Posterior vena cava (tissue), 2 donors: ENCODE results near the gene CCDC30. TPM values are rescaled to one million over a fixed set of nuclear protein-coding genes. Genes with fewer than 3 reads are reported as not detected.
"Not testable (repeated sequence)": the region's sequence is repeated elsewhere in the genome, so short reads cannot be mapped to it uniquely, and the experiment has no call there.

Source experiments
- DNase-seq: peaks from one replicate; pipeline ENCODE4 v3.0.0-alpha.2; 2020; ENCODE audit warnings: low spot score
- intact Hi-C, 2 donors: fragments of 100-400 bp; cut with DNase I; formaldehyde crosslinking; loops; one replicate each; pipeline versions ENCODE4 v1.14.1 to v1.14.2; 2022 to 2023
- total RNA-seq, 2 donors: library from RNA; stranded (reverse); fragmentation: NEBNext Ultra II Directional; extraction: Animal tissue kit (Norgen Biotek cat#: 25700); gene quantifications; one replicate each; pipeline ENCODE4 v1.2.1, GENCODE V29; 2021
- donor health status: DM: yes; HTN: yes; CAD: no.
- donor health status: DM: yes; HTN: yes; CAD: no.

The CCDC30 gene
- total RNA-seq, 2 donors from 2014 or later: 4.3 to 4.6 TPM

DNA sequence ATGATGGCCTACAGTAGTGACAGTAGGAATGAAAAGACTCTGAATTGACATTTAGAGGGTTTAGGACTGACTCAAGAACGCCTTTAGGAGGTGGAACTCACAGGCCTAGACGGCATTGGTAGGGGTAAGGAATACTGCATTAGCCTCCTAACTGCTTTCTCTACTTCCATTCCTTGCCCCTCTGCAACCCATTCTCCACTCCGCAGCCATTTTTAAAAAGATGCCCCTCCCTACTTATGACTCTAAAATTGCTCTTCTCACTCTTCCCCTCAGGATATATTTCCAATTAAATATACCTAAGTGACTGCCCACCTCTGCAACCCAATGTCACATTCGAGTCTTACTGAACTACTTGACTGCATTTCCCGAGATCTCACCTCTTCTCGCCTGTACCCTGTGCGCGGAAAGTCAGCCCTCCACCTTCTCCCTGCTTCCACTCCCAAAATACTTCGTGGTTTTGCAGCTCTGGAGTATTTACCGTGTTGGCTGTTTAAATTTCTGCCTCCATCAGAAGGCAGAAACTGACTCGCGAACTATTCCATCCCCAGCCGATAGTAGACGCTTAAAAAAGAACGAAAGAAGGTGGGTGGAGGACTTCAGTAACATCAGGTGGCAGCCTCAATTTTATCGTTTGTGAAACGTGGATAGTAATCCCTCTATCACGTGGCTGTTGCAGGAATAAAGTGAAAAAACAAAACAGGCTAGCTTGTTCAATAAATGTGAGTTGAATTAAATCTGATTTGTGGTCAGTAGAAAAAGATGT is 218.0 kb downstream of the CCDC30 start:
- no peak for DNase-seq
- intact Hi-C loops: no loop called here

DNA sequence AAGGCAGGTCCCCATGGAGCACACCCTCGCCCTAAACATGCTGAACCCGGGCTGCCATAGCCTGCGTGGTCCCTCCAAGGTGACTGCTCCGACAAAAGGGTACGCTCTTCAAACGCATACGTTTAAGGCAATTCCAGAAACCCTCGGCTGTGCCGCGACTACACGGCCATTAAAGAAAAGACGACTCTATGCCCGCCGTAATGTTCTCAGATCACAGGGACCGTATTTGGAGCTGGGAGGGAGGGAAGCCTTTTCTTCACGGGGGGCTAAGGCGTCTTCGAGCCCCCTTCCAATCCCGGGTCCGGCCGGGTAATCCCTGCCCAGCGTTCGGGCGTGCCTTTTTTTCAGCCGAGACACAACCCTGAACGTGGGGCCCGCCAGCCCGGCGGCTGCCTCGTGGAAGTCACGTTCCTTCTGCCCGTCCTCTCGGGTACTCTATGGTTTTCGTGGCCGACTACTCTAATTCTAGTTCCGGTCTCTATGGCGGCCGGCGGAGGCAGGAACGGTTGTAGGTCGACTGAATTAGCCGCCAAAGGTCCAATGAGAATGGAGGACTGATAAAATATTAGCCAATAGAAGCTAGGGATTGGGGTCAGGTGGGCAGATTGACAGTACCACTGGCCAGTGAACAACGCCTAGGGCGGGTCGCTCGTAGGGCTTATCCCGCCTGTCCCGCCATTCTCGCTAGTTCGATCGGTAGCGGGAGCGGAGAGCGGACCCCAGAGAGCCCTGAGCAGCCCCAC is 218.8 kb downstream of the CCDC30 start, which contains the start of gene YBX1:
TSS of gene YBX1 (plus strand) at position 678 of the 743 bp plus-strand sequence. CDS start 148 bp downstream, outside the sequence.
- DNase-seq: peak; percentile 98
- intact Hi-C loops: no loop called here

DNA sequence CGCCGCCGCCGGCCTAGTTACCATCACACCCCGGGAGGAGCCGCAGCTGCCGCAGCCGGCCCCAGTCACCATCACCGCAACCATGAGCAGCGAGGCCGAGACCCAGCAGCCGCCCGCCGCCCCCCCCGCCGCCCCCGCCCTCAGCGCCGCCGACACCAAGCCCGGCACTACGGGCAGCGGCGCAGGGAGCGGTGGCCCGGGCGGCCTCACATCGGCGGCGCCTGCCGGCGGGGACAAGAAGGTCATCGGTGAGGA is 219.3 kb downstream of the CCDC30 start:
- DNase-seq, intact Hi-C loops: not testable (repeated sequence)

DNA sequence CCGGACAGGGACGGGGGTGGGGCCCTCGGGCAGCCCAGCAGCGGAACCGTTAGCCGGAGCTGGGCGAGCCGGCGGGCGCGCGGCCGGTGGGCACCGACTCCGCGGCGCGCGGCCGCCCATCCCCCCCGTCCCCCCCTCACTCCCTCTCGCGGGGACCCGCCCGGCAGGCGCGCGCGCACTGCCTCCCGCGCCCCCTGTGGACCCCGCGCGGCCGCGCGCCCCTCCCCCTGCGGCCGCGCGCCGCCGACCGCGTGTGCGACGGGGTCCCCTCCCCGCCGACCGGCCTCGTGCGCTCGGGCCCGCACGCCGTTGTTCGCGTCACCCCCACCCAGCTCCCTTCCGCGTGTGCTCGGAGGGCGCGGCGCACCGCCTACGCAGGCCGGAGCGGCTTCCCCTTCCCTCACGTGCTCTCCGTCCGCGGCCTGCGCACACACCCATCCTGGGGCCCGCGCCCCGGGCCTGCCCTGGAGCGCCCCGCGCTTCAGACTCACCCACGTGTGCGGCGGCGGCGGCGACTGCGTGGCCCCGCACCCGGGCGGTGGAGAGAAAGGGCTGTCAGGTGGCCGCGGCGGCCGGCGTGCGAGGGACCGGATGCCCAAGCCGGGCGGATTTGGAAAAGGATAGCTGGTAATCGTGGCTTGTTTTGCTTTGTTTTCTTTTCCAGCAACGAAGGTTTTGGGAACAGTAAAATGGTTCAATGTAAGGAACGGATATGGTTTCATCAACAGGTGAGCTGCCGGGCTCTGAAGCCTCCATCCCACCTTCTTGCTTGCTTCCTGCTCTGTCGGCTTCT is 219.8 kb downstream of the CCDC30 start:
- DNase-seq: peak; percentile 94
- intact Hi-C loops: no loop called here

DNA sequence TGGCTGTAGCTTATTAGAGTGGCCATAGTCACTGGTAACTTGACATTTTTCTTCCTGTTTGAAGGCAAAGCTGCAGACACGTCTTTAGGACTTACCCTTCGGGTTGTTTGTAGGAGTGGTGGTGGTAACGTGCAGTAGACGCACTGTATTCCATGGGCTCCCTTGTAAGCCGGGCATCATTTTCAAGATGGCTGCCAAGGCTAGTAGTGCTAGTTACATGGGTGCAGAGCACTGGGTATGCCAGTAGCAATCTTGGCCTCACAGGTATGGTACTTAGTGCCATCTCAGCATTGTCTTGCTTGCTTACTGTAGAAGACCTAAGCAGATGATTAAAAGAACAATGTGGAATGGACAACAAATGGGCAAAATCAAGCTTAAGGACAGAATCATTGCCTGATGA is 221.1 kb downstream of the CCDC30 start:
- intact Hi-C loops: no loop called here
- no peak for DNase-seq

DNA sequence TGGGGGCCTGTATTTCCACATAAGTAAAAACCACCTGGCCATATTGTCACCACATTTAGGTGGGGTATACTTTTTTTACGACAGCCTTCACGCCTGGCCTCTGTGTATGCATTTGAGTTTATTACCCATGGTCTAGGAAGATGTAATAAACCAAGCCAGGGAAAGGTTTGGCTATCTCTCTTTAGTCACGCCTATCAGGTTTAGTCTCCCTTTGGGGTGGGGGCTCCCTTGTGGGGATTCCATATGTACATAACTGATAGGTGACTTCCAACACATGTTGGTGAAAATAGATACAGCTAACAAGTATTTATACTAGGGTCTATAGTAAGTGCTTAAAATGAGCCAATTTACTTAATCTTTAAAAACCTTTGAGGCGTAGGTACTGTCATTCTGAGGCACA is 223.3 kb downstream of the CCDC30 start:
- intact Hi-C loops: no loop called here
- DNase-seq: no peak

DNA sequence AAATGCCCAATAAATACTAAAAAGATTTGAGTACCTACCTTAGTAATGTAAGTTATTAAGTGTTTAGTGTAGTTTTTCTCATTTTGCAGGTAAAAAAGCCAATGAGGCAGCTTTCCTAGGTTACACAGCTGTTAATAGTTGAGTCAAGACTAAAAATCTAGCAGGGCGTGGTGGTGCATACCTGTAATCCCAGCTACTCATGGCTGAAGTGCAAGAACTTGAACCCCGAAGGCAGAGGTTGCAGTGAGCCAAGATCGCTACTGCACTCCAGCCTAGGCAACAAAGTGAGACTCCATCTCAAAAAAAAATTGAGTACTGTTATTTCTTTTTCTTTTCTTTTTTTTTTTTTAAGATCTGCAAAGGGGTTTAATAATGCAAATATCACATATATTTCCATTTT is 226.8 kb downstream of the CCDC30 start:
- intact Hi-C loops: no loop called here
- no peak for DNase-seq

DNA sequence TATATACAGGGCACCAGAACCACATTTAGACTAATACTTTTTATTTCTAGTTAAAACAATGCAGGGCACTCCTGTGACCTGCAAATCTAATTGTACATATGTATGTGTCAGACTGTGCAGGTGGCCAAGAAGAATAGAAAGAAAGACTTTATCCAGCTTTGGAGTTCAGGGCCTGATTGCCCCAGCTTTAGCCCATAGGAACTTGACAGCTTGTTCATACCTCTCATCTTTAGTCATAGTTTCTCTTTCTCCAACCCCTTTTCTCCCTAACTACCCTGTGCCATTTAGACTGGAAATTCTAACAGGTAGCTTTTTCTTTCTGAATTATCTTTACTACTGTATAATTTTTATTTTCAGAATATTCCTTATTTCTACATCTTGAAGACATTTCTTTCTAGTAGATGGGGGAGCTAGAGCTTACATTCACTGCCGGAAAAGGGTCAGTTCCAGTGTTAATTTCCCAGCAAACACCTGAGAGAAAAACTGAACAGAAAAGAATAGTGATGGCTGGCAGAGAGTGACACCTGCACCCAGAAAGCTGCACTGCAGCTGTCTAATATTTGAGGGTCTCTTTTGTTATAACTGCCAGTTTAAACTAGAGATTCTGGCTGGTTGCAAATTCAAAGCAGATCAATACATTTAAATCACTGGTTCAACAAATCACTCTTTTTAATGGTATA is 227.5 kb downstream of the CCDC30 start:
- no peak for DNase-seq
- intact Hi-C loops: no loop called here

DNA sequence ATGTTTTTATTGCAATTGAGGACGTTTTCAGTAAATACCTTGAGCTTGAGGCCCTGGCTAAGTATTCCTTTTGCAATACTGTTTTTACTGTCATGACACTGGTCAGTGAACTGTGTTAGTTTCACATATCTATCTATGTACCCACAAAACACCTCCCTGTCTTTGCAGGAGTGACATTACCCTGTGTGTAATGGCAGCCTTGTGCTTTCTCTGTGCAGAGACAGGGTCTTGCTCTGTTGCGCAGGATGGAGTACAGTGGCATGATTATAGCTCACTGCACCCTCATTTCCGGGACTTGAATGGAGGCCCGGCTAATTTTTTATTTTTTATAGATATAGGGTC is 228.0 kb downstream of the CCDC30 start:
- no peak for DNase-seq
- intact Hi-C loops: no loop called here

DNA sequence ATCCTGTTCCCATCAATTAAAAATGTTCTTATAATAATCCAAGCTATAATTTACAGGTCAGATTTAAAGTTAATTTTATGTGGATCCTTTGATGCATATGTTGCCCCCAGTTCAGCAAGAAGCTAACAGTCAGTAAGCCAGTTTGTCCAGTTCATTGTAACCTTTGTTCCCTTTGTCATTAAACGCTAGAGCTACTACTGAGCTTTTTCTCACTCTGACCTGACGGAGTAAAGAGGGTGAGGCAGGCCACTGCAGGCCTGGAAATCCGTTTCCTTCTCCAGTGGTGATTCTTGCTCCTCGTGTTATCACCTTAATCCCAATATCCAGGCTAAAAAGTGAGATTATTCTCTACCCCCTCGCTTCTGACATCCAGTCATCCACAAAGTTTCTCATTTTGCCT is 229.4 kb downstream of the CCDC30 start:
- intact Hi-C loops: no loop called here

DNA sequence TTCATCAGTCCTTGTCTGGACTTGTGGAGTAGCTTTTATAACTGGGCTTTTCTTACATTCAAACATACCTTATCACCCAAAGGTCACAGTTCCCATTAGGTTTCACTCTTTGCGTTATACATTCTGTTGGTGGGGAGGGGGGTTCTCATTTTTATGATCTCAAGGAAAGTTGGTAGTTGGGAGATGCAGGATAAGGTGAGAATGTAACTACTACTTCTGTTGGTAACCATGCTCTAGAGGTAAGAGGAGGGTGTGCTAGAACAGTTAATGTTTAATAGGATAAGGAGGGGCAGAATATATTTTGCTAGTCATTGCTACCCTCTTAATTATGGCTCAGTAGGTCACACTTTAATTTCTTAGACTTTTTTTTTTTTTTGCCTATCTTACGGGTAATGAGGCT is 229.8 kb downstream of the CCDC30 start:
- intact Hi-C loops: no loop called here
- no peak for DNase-seq

More for the DNA sequence above, 229.4 kb downstream of the CCDC30 start:
- no peak for DNase-seq

DNA sequence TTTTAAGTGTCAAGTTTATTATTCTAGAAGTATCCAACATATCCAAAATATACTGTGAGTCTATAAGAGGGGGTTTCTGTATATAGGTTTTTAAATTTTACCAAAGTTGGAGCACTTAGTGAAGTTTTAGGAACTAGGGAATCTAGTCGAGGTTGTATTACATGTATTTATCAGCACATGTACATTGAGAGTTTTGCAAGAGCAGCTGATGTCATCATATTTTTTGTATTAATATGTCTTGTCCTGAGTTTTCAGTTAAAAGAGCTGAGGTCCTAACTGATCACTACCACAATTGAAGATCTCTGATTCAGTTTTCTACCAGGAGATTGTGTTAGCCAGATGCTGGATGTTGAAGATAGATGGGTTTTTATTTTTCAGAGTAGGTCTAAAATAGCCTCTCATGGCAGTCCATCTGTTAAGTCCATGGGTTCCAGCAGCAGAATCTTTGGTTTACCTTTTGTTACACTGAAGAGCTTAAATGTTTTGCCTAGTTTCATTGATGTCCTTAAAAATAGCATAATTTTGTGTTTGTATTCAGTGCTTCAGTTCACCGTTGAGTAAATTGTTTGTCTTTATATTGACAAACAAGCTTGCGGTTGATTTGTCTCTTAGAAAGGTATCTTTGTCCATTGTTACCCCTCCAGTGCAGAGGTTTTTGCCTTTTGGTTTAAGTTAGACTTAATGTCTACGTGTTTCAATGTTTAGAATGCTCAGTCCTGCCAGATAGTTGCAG is 235.2 kb downstream of the CCDC30 start:
- DNase-seq: no peak
- intact Hi-C loops: no loop called here

DNA sequence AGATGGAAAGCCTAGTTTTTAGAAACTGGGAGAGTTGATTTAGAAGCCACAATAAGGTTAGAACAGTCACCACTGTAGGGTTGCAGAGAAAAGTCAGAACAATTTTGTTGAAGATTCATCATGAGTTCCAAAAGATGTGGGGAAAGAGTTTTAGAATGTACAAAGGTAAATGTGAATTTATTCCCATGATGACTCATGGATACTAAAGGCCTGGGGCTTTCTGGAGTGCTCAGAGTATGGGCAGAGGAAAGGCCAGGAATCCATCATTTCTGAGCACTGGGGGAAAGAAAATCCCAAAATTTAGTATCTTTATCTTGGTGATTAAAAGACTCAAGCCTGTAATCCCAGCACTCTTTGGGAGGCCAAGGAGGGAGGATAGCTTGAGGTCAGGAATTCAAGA is 236.9 kb downstream of the CCDC30 start:
- no peak for DNase-seq
- intact Hi-C loops: no loop called here

DNA sequence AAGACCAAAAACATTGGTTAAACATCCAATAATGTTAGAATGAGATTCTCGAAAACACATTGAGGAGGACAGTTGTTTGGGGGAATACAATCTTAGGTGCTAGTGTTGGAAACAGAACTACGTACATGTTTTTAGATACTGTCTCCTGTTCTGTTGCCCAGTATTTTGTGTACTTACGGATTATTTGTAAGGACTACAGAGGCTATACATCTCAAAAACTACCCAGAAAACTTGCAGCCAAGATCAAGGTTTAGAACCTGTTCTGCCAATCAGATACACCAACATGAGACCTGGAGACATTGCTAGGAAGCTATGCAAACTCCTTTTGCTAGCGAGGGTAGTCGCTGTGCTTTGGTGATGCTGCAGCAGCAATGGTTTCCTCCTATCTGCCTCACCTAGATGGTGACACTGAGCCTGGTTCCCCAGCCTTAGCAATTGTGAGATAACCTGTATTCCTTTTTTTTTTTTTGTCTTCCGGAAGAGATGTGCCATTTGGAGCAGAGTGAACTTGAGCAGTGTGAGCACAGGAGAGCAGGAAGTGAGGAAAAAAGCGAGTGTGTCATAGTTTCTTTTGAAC is 240.9 kb downstream of the CCDC30 start:
- intact Hi-C loops: no loop called here
- DNase-seq: no peak

Other genes with a start within 250 kb of the CCDC30 start
- 10 to 100 TPM; 44.3 to 45.4 TPM for gene FOXJ3, start 128.1 kb upstream of the CCDC30 start, total RNA-seq
- gene RIMKLA, start 82.5 kb upstream of the CCDC30 start, total RNA-seq: under 1 TPM; 0.24 to 0.74 TPM
- gene ZMYND12, start 7.3 kb upstream of the CCDC30 start, total RNA-seq: under 1 TPM in 1 of 2 donors, not detected in 1; 0.69 TPM
- 10 to 100 TPM; 47.0 to 55.9 TPM for gene PPCS, start 6.7 kb upstream of the CCDC30 start, total RNA-seq
- gene PPIH, start 195.1 kb downstream of the CCDC30 start, total RNA-seq: 10 to 100 TPM; 13.2 to 21.7 TPM
- 100 to 1,000 TPM; 596 to 706 TPM for gene YBX1, start 219.1 kb downstream of the CCDC30 start, total RNA-seq